Epithelial cell of prostate (primary cell): ENCODE measurements around the gene PYCR2.

Experiments
- DNase-seq: peaks from one replicate; pipeline ENCODE4 v3.0.0-alpha.2; 2011; ENCODE audit warnings: low read depth, low spot score
- H3K27ac ChIP-seq: fragments of 450-650 bp; 2 replicates; pipeline ENCODE4 v1.5.1; 2017; ENCODE audit warnings: mild to moderate bottlenecking

PYCR2 gene

DNA sequence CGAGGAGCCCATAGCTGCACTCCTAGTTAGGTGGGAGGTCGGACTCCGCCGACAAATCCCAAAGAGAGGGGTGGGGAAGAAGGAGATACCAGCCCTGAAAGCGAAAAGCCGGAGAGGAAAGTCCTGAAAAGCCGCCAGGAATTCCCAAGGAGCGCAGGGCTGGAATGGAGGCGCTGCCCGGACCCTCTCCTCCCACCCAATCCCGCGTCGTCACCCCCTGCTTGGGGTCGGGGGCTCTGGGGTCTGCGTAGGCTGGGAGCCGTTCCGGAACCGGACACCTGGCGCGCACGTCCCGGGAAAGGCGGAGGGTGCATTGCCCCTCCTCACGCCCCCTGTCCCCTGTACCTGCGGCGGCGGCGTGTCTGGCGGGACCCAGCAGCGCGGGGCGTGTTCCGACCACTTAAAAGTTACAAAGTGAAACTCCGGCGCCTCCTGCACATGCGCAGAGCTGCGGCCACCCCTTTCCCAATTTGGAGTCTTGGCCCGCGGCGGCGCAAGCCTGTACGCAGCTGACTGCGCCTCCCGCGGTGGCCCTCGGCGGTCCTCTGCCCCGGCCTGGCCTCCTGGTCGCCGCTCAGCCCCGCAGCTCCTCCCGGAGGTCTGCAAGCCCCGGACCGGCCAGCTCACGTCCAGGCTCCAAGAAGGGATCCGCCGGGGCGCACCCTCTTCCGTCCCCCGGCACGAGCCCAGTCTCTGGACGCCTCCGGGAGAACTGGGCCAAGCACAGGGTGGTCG lies 41.9 kb downstream of the PYCR2 start, which contains the start of gene TMEM63A:
TSS of gene TMEM63A (minus strand) at position 422 of the 735 bp plus-strand sequence. CDS start 4,800 bp downstream, outside the sequence.
- peak within 1 kb of the TSS; percentile 79 for H3K27ac ChIP-seq
- no peak for DNase-seq

DNA sequence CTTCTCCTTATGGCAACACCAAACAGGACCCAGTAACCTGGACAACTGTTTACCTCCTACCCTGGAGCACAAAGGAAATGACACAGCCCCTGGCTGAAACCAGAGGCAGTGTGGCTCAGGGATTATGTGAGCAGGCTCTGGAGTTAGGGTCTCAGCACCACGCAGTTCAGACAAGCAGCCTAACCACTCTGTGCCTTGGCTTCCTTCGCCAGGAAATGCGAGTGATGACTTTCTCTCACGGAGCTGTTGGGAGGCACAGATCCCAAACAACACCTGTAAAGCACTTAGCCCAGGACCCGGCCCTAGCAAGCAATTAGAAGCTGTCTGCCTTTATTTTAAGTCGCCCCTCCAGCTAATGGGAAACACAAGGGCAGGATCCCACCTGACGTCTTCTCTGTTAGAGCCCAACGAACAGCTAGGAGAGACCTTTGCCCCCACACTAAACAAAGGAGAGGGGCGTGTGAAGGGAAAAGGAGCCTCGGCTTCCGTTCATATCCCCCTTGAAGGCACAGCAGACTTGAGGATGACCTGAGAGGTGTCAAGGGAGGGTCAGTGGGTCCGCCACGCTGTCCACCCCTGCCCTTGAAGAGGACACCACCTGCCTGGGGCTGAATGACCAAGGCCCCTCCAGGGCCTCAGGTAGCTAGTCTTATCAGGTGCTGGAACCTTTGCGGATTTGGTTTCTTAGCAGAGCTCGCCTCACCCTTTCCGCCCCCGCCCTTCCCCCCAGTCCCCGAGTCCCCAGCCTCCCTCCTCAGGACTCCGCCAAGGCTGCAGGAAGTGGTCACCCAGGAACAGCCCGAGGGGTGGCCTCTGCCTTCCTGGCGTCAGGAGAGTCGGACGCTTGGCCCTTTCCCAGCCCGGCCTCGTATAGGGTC lies 42.7 kb downstream of the PYCR2 start:
- H3K27ac ChIP-seq = peak overlapping the region; percentile 79
- DNase-seq = no peak

DNA sequence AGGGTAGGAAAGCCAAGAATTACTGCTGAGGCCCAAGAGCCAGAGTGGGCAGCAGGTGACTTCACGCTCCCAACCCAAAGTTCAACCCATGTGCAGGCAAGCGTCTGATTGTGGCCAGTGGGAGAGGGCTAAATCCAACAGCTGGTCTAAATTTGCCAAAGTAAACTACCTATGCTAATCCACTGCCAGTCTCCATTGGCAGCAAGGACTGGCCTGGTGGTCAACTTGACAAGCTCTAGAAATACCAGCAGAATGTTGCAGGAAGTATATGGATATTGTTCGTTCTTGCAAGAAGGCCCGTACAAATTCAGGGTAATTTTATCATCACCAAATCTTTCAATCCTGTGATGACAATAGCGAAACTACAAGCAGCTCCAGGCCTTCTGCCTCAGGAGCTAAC lies 43.4 kb downstream of the PYCR2 start:
- peak overlapping the region; percentile 79 for H3K27ac ChIP-seq
- no peak for DNase-seq

DNA sequence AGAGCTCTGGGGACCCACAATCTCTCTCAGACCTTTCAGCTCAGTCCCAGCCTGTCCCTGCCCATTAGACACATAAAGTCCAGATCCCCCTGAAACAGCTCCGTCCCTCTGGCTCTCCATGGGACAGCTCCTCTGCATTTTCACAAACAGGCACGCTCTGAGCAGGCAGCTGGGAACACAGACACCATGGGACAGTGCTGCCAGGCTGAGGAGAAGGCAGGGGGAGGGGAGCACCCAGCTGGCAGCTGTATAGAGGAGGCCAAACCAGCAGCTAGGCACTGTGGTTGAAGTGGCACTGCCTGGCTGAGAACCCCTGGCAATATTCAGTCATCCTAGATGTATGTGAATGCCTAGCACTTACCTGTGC lies 43.8 kb downstream of the PYCR2 start:
- DNase-seq = no peak
- H3K27ac ChIP-seq = peak overlapping the region; percentile 79

DNA sequence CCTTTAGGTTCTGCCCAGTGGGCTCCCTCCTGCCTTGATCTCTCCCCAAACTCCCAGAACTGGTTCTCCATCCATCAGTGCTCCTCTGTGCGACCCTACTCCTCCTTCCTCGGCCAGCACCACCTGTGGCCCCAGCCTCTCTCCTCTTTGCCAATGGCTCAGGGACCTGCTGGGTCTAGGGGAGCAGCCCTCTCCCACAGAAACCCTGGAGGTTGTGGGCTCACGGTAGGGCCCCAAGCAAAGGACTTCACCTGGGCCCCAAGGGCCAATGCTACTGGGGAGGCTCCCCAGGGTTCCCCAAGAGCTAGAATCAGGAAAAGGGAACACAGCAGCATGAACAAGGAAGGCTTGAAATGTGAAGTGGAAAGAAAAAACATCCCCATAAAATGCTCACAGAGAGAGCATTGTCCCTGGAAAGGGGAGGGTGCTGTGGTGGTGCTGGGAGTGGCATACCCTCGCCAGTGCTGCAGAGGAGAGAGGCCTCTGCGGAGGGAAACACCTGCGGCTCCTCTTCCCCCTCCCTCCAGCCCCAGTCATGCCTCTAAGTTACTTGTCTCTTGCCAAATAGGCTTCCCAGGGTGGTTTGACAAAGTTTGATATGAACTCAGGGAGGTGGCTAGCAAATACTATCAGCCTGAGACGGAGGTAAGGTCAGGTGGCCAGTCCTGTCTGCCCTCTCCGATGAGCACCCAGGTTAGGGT lies 44.4 kb downstream of the PYCR2 start:
- DNase-seq = no peak
- H3K27ac ChIP-seq = peak overlapping the region; percentile 79

DNA sequence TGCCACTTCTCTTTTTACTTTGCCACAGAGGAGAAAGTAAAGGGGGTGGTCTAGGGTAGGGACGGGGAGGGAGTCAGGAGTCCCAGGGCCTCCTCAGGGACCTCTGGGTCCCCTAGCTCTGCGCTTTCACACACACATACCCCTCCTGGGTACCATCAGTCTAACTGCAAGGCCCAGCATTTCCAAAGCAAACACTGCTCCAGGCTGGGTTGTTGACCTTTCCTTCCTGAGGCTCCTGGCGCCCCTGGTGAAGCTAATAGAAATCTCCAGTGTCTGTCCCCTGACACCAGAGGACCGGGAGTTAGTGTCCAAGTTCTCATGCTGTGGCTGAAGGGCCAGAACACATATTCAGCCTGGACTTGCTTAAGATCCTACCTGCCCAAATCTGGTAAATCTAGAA lies 45.8 kb downstream of the PYCR2 start:
- no peak for DNase-seq
- H3K27ac ChIP-seq = no peak overlapping the region

DNA sequence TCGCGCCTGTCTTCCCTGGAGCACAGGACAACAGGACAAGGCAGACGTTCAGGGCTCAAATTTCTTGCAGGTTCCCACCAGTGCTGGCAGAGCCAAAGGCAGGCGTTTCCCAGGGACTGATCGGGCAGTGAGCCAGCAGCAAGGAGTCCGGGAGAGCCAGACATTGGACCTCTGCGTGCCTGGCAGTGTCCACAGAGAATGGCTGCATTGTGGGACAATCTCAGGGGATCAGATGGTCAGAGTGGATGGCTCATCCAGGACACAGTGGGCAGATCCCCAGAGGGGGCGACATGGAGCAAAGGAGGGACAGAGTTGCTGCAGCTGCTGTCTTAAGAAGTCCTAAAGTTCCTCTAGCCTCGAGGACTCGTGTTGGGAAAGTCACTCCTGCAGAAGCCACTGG lies 46.5 kb downstream of the PYCR2 start:
- no peak overlapping the region for H3K27ac ChIP-seq
- no peak for DNase-seq

- no peak overlapping the region for H3K27ac ChIP-seq
- DNase-seq = no peak
Observed at GRCh38 chr1:225876900-225877510, 47.0 kb downstream of the PYCR2 start.

DNA sequence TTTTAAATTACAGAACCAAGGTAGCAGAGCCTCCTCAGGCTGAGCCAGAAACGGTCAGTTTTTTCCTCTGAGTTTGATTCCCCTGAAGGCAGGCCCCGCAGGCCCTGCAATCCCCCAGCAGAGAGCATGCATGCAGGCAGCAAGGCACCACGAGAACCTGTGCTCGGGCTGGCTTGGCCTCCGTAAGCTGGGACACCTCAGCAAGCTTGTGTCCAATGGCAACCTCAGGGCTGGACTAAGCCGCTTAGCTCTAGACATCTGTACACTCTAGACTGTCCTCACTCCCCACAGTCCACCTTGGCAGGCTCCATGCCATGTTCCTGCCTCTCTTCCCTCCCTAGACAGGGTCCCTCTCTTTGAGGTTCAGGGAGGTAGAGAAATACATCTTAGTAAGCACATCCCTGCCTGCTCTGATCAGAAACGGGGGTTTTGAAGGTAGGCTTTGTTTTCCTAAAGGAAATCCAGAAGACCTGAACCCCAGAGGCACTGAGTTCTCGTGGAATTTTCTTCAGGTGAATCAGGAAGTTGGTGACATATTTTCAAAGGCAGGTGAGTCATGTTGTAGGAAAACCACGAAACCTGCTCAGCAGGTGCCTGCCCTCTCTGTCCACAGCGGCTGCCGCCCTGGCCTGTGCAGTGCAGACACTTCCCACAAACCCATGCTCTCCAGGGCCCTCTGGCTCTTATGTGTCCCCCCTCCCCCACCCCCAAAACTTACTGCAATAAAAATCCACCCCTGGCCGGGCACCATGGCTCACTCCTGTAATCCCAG lies 48.8 kb downstream of the PYCR2 start:
- H3K27ac ChIP-seq = peak overlapping the region; percentile 46

DNA sequence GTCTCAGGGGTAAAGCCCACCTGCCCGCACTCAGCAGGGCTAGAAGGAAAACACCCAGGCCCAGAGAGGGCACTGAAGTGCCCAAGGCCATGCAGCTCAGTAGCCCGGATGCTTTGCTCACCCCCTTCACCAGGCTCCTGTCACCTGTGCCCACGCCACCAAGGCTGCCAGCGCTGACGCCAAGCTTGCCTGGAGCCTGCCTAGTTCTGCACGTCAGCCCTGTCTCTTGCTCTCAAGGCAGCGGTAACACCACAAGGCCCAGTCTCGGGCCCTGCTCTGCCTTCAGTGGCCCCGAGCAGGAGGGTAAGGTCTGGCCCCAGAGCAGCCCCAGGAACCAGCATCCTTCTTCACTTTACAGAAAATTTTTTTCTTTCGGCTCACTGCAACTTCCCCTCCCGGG lies 49.6 kb downstream of the PYCR2 start:
- no peak for DNase-seq
- H3K27ac ChIP-seq = peak overlapping the region; percentile 46

More for the DNA sequence above, 48.8 kb downstream of the PYCR2 start:
- no peak for DNase-seq

DNA sequence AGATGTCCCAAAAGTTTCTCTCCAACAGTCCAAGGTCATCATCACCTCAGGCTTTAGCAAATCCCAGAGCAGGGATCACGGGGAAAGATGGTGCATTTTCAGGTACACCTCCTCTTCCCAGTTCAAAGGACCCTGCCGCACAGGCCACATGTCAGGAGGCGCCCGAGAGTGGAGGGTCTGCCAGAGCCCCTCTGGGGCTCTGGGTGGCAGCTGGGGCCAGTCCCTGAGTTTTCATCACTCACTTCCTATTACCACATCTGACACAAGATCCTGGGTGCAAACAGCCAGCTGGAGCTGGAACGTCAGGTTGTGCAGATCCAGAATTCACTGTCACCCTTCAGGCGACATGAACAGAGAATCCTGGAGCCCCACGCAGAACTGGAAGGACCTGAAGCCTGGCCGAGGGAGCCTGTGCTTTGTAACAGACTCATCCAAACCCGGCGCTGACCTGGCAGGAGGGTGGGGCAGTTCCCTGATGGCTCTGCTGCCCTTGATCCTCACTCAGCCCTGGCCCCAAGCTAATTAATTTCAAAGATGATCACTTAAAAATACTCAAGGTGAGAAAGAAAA lies 50.7 kb downstream of the PYCR2 start:
- H3K27ac ChIP-seq = no peak overlapping the region
- DNase-seq = no peak

- peak overlapping the region; percentile 12 for H3K27ac ChIP-seq
- no peak for DNase-seq
Observed at GRCh38 chr1:225872075-225872430, 52.0 kb downstream of the PYCR2 start.

DNA sequence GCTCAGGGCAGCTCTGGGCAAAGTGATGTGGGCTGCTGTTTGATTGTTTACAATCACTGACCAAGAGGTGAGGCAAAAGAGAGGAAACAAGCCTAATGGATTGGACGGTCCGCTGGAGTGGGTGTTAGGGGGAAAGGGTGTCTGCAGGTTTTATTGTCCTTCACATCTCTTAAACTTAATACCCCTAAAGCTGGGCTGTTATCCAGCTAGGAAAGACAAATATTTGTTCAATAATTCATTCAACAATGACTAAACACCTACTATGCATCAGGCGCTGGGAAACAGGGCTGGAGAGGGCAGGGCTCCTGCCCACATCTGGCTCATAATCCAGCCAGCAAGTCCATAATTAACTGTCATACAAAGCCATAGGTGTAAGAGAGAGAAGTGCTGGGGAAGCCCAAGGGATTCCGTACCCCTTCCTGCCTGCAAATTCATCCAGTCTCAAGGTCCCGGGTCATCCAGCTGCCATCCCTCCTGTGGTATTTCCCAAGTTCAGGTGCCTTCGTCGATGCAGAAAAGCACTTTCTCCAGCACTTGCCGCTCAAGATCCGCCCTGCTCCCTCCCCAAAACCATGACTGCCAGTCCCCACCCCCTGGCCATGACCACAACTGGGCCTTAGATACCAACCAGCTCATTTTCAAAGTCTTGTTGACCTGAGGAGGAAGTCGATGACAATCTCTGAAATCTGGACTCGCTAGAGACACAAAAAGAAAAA lies 52.5 kb downstream of the PYCR2 start:
- H3K27ac ChIP-seq = peak overlapping the region; percentile 12
- no peak for DNase-seq

- DNase-seq = no peak
- H3K27ac ChIP-seq = no peak overlapping the region
Observed at GRCh38 chr1:225870911-225871310, 53.1 kb downstream of the PYCR2 start.
